GM21390 (cell line): Measurements from ENCODE around the gene ITPRID1.
A peak's percentile ranks its signal among the peaks of the same experiment; 100 is the strongest.
"Not testable (repeated sequence)": the region's sequence is repeated elsewhere in the genome, so short reads cannot be mapped to it uniquely, and the experiment has no call there.

Source experiments
- ATAC-seq: cut with Tn5 transposase; IDR thresholded peaks from one replicate; pipeline ENCODE4 v1.9.1; 2021; ENCODE audit not compliant: unreplicated experiment

ITPRID1 gene

GRCh38 chr7:31513790-31514189, at the start of gene ITPRID1:
TSS of gene ITPRID1 (plus strand) at chr7:31514090. CDS start at chr7:31553025, 38,935 bp downstream.
- ATAC-seq: no peak

- ATAC-seq: no peak
Measured at GRCh38 chr7:31464601-31465000, 49.3 kb upstream of the ITPRID1 start.

GRCh38 chr7:31465285-31465684, 48.6 kb upstream of the ITPRID1 start:
- ATAC-seq: no peak

- ATAC-seq: peak; percentile 85
Measured at GRCh38 chr7:31466036-31466435, 47.9 kb upstream of the ITPRID1 start.

DNA sequence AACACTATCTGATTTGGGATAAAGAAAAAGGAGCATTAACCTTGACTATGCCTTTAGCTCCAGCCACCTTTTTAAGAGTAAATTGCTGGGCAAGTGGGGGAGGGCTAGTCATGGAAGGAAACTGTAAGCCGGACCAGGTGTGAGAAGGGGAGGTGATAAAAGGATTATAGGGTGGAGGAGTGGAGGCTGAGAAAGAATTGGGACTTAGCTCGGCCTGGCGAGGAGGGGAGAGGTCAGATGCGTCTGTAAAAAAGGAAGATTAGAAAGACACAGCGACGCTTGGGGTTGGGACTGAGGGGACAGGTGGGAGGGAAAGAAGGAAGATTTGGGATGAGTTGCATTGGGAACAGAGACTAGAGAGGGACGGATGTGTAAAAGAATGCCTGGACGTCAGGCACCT, 43.0 kb upstream of the ITPRID1 start:
- not testable (repeated sequence) for ATAC-seq

DNA sequence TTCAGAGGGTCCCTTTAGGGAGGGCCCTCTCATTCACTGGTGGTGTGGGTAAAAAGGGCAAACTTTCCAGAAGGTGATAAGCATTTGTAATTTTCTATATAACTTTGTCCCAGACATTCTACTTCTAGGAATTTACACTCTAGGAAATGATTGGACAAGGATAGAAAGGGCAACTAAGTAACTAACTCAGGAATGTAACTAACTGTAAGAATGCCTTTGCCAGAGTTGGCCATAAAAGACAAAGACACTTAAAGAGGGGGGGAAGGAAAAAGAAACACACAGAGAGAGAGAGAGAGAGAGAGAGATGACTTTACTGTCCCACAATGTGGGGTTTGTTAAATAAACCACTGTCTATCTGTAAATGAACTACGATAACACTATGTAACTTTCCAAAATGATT, 38.5 kb upstream of the ITPRID1 start:
- ATAC-seq: no peak

DNA sequence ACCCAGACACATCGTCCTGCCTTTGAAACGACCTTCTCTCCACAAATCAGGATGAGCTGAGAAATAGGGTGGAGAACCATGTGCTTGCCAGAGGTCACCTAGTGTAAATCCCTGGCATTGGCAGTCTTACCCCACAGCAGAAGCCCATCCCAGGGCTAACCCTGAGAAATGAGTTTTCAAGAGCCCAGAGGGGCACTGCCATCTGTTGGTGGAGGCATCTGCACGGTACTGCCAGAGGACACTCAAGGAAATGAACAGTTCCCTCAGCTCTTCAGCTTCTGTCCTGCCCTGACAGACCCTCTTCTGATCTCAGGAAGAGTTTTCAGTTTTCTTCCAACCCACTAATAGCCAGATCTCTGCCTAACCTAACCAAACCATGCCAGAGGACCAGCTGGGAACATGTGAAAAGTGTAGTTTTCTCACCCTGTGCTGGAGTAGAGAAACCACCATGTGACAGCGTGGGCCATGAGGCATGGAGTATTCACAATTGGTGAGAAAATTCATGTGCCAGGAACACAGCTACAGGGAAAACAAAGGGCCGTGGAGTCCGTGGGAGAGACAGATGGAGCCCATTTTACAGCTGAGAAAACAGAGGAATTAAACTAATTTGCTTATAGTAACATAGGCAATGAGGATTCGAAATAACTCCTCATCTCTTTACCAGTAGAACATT, 37.7 kb upstream of the ITPRID1 start:
- no peak for ATAC-seq

- no peak for ATAC-seq
Measured at GRCh38 chr7:31476941-31477677, 36.8 kb upstream of the ITPRID1 start.

- no peak for ATAC-seq
Measured at GRCh38 chr7:31478018-31478417, 35.9 kb upstream of the ITPRID1 start.

DNA sequence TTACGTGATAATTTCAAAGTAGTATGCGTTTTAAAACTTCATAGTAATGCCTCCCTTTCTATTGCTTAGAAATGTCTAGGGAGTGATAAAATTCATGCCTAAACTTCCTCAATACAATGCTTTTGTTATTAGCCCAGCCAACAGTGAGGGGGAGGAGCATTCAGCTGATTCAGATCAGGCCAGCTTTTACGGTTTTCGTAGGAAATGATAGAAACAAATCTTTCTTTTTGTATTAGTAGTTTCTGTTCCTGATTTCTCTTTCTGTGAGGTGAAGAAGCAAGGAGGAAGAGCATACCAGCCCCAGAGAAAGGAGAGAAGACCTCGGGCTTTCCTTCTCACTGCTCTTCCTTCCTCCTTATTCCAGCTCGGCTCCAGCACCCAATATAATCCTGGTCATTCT, 35.2 kb upstream of the ITPRID1 start:
- peak; percentile 92 for ATAC-seq

DNA sequence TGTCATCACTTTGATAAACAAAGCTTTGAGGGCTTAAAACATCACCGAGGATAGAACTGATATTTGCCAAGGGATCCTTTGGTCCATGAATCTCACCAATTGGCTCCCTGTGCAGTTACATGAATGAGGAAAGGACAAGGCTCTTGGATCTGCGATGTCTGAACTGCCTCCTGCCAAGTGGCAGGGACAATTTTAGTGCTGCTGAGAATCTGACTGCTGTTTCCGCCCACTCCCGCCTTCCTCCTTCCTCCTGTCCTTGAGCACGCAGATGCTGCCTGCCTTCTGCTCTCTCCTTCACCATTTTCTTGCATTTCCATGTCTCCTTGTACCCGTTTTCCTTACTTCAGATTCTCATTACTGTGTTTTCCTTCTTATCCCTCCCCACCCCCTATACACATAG, 26.8 kb upstream of the ITPRID1 start:
- ATAC-seq: no peak

DNA sequence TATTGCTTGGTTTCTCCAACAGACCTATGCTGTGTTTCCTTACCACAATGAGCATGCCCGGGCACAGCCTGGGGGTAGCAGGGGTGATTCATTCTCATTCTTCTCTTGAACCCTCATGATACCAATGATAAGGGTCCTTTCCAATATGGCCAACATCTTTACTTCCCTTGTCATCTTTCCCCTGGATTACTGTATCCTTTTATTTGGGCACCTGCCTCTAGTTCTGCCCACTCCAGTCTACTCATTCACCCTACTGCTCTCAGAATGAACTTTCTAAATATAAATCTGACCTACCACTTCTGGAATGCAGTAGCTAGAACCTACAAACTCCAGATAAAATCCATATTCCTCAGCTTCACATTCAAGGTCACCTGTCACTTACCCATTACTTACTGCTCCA, 26.4 kb upstream of the ITPRID1 start:
- ATAC-seq: no peak

- ATAC-seq: peak; percentile 99
Measured at GRCh38 chr7:31488562-31489203, 25.2 kb upstream of the ITPRID1 start.

GRCh38 chr7:31490796-31491314, 23.0 kb upstream of the ITPRID1 start:
- no peak for ATAC-seq

DNA sequence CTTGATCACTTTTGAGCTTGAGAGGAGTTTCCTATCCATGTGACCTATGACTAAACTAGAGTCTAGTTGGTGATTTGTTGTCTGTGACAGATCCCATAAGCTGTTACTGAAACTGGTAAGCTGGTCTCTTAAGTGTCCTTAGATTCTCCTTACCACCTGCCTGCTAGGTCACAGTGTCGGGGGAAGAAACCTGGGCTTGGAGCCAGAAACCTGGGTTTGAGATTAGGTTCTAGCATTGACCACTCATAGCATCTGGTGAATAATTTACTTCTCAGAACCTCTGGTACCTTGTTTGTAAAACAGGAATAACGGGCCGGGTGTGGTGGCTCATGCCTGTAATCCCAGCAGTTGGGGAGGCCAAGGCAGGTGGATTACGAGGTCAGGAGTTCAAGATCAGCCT, 21.8 kb upstream of the ITPRID1 start:
- ATAC-seq: no peak

DNA sequence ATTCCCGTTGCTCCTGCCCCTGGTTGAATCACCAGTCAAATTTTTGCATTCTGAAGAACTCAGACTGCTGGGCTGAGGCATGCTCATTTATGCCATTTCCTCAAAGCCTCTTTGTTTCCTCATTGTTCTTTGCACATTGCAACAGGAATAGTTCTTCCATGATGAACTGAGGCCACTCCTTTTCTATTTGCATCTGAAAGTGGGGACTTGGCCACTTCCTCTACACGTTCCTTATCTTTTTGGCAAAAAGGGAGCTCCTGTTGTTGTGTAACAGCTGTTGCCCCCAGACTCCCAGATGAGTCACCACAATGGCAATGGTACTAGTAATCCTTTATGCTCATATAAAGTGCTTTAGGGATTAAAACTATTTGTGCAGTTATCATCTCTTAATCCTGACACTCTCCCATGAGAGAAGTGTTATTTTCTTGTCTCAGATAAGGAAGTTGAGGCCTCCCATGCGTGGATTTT, 20.1 kb upstream of the ITPRID1 start:
- no peak for ATAC-seq

GRCh38 chr7:31494421-31494820, 19.5 kb upstream of the ITPRID1 start:
- no peak for ATAC-seq

- no peak for ATAC-seq
Measured at GRCh38 chr7:31495653-31496052, 18.2 kb upstream of the ITPRID1 start.

DNA sequence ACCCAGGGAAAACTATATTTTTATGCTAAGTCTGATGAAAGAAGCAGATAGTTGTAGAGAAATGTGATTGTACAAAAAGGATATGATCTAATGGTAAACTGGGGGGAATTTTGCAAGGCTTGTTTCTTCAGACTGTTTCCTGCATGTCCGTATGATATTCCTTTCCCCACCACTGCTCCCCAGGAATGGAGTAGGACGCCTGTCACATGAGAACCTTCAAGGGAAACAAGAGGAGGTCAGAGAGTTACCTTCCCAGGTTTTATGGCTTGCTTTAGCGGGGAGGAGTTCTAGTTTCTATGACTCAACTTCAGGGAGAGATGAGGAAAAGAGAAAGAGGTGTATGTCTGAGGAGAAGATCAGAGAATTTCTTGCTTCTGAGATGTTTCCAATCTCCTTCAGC, 16.4 kb upstream of the ITPRID1 start:
- no peak for ATAC-seq

DNA sequence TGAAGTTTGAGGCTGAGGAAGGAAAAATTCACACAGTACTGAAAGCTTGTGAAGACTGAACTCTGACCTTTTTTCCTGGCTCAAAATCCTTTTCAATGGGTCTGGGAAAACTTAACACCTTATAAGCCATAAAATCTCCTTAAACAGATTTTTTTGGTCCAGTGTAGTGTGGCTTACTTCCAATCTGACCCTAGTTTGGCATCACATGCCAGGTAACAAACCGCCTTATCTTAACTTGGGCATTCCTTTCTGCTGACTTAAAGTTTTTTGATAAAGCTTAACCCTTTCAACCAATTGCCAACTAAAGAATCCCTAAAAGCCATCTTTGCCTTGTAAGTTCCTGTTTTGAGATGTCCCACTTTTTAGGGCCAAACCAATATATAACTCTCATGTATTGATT, 13.2 kb upstream of the ITPRID1 start:
- ATAC-seq: no peak

- ATAC-seq: no peak
Measured at GRCh38 chr7:31508823-31509222, 5.1 kb upstream of the ITPRID1 start.

- no peak for ATAC-seq
Measured at GRCh38 chr7:31512166-31512565, 1.7 kb upstream of the ITPRID1 start.
